GM04504 (cell line): ENCODE data around the gene TMEFF1.

Experiments
- DNase-seq: peaks from one replicate; pipeline ENCODE4 v3.0.0-alpha.2; 2012; ENCODE audit warnings: low read depth

Gene TMEFF1

DNA sequence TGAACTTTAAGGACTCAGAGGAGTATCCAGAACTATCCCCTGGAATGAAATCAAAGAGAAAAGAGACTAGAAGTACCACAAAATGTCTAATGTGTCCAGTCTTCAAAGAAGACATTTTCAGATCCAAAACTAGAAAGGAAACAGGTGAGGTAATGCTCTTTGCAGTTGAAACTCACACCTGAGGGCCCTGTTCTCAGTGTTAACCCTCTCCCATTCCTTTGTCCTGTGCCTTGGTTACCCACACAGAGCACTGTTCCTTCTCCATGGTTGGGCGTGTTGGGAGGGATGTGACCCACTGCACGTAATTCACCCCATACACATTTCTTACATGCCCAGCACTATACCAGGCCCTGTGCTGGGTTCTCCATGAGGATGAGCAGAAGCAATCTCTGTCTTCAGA, 24.7 kb upstream of the TMEFF1 start:
- no peak for DNase-seq

DNA sequence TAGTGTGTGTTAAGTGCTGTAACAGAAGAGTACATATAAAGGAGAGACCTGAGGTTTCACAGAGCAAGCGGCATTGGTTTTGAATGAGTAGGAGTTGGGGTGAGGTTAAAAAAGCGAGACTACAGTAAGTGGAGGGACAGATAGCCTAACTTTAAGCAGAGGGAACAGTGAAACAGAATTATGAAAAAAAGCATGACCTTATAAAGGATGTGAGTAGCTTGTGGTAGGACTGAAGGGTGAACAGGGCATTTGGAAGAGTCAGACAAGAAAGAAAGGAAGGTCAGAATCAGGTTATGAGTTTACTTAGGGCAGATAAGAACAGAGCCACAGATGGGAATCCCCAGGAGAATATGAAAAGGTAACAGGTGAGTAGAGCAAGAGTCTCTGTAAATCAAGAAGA, 23.5 kb upstream of the TMEFF1 start:
- no peak for DNase-seq

DNA sequence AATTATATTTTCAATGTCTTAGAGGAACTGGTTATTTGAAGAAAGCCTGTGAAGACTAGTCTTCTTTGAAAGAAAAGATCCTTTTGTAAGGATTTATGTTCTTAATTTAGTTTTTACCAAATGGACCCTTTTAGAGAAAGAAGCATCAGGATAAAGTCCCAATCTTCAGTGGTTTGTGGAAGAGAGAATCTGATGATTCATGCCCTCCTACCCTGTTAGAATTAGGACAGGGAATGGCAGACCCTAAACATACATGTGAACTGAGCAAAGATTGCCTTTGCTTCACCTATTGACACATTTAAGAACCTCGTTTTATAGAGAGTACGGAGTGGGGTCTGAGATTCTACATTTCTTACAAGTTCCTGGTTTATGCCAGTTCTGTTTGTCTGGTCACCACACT, 20.1 kb upstream of the TMEFF1 start:
- DNase-seq: no peak

DNA sequence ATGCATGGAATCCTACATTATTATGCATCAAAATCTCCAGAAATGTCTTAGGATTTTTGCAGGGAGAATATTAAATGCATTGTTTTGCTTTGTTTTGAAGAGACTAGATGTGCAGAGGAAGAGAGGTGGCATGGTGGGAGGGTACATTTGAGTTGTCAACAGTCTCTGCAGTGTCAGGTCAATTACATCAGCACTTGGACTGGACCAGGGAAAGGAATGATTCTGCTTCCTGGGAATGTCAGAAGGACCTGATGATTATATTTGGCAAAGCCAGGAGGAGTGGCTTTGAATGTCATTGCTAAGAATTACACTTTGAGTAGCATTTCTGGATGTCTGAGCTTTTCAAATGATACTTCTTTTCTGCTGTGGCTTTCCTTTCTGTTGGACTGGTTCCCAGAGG, 17.5 kb upstream of the TMEFF1 start:
- DNase-seq: peak; percentile 35

DNA sequence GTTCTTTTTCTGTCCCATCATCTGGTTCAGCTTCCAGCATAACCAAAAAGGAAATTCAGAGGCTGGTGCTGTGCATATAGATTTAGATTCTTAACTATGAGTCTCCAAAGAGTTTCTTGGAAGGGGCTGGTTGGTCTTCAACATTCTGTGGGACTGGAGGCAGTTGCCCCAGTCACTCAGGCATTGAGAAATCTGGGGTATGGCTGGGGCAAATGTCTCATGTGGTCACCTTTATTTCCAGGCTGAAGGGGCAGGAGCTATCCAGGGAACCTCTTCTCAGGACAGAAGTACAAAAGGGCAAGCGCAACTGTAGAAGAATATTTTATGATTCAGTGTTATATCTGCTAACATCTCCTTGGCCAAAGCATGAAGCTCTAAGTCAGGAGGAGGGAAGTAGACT, 15.4 kb upstream of the TMEFF1 start:
- no peak for DNase-seq

DNA sequence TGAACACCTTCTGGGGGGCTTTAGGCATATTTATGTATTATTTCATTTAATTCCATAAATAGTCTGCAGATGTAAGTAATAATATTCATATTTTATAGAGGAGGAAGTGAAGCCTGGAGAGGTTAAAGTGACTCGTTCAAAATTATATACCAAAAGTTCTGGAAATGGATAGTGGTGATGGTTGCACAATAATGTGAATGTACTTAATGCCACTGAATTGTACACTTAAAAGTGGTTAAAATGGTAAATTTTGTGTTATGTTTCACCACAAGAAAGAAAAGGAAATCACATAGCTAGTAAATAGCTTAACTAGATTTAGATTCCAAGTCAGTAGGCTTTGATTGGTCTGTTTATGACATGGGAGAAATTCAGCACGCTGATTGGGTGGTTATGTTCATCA, 13.0 kb upstream of the TMEFF1 start:
- DNase-seq: no peak

DNA sequence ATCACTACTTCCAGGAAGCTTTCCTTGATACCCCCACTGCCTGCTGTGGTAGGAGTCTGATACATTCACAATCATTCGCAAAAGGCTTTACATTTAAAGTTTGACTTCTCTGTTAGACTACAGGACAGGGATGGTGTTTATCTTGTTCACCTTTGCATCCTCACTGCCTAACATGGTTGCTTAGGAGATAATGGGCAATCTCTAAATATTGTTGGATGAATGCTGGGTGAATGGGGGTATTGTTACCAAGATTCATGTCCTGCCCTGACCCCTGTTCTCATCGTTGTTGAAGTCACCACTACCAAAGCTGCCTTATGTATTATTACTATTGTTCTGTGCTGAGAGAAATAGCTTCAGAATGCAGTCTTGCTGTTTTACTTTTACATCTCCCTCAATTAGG, 7.7 kb upstream of the TMEFF1 start:
- DNase-seq: no peak

DNA sequence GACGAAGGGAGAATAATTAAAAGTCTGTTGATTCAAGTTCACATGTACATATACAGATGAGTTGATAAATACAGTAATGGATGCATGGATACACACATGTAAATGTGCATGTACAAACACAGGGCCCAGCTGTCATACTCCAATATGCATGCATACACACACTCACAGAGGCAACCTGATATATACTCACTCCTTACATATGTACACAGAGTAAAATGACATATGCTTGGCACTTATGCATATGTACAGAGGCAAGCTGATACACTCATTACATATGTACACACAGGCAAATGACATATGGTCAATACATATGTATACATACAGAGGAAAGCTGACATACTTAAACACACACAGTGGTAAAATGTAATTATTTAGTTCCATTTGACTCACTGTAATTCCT, 7.2 kb upstream of the TMEFF1 start:
- DNase-seq: no peak

DNA sequence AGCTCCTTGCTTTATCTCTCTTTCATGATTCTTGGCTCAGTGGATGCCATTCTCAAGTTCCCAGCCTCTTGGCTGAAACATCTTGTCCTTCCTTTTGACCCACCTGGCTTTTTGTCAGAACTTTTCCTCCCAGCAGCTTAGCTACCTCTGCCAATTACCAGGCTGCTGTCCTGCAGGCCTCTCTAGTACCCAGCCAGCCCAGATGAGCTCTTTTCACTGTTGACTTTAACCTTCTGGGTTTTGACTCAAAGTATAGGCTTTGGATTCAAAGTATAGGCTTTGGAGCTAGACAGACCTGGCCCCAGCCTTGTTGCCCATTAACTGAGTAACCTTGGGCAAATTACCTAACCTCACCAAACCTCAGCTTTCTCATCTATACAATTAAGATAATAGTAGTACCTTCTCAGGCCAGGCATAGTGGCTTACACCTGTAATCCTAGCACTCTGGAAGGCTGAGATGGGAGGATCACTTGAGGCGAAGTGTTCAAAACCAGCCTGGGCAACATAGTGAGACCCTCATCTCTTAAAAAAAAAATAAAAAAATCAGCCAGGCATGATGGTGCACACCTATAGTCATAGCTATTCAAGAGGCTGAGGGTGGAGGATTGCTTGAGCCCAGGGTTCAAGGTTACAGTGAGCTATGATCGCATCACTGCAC, 6.6 kb upstream of the TMEFF1 start:
- no peak for DNase-seq

DNA sequence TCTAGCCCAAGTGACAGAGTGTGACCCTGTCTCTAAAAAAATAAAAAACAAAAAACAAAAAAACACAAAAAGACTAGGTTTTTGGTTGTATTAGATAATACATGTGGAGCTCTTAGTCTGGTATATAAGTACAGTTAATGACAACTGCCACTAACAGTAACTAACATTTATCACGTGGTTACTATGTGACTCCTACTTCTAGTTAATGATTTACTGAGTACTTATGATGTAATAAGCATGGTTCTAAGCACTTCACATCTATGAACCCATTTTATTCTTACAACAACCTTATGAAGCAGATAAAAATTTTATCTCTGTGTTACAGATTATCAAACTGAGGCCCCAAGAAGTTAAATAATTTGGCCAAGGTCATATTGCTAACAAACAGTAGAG, 6.1 kb upstream of the TMEFF1 start:
- no peak for DNase-seq

DNA sequence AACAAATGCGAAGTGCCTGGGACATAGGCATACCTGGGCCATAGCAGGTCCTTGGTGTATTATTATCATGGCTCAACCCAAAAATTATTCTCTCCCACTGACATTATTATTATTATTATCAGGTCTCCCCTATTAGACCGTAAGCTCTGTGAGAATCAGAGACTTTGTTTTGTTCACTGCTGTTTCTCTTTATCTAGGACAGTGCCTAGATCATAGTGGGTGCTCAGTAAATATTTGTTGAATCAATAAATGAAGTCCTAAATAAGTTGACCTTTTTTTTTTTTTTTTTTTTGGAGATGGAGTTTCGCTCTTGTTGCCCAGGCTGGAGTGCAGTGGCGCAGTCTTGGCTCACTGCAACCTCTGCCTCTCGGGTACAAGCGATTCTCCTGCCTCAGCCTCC, 4.9 kb upstream of the TMEFF1 start:
- no peak for DNase-seq

DNA sequence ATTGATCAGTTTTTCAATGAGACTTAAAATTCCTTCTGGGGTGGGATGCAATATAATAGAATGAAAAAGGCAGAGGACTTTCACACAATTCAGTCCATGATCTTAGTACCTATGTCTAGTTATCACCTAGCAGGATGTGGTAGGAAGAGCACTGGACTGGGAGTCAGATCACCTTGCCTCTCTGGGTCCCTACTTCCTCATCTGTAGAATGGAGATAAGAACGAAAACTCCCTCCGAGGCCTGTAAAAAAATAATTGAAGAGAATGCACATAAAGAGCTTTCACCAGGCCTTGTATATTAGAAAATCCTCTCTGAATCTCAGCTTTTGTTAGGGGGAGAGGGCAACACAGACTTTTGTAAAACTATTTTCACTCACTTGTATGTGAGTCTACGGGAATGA, 681 bp upstream of the TMEFF1 start:
- no peak for DNase-seq

DNA sequence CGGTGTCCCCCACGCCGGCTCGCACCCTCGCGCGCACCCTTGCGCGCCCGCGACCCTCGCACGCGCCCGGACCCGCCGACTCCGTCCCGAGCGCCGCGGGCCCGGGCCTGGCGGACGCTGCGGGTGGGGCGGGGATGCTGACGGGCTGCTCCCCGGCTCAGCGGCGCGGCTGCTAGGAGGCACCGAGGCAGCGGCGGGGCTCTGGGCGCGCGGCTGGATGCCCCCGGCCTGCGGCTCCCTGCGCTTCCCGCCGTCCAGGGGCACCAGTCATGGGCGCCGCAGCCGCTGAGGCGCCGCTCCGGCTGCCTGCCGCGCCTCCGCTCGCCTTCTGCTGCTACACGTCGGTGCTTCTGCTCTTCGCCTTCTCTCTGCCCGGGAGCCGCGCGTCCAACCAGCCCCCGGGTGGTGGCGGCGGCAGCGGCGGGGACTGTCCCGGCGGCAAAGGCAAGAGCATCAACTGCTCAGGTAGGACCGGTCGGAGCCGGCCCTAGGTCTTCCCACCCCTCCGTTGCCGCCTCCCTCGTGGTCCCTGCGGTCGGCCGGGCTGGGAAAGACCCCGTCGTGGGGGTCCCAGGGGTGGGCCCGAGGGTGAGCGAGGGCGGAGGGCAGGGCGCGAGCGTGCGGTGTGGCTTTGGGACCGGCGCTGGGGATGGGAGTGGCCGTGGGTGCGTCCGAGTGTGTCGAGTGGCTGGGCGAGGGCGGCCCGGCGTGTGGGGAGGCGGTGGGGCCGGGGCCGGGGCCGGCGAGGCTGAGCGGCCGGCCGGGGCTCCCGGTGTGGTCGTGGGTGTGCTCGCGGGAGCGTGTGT, 530 bp downstream of the TMEFF1 start:
- DNase-seq: no peak

DNA sequence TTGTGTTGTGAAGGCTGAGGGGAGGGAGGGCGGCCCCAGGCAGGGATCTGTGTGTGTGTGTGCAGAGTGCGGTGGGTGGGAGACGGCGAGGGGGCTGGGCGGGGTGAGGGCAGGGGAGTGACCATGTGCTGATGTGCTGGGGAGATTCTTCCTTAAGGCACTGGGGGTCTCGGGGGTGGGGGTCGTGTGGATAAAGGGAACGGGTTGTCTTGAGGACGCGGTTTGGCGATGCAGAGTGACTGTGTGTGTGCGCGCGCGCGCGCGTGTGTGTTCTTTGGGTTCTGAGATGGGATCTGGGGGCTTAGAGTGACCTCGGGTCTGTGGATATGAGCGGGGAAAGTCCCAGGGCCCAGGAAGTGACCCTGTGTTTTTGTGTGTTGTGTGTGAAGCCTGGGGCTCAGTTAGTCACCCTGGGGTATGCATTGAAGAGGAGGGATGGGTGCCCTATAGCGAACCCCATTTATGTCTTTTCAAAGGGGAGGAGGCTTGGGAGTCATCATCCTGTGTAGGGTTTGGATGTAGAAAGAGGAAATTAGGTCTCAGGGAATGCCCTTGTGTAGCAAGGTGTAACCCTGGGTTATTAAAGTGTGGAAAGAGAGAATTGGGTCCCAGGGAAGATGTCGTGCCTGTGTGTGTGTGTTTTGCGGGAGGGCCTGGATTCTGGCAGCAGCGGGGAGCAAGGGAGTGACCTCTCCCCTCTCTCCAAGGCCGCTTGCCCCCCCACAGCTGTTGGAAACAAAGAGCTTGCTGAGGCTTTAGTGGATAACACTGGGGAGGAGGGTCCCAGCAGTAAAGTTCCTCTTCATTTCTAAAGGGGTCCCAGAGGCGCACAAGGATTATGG, 1.4 kb downstream of the TMEFF1 start:
- DNase-seq: no peak

DNA sequence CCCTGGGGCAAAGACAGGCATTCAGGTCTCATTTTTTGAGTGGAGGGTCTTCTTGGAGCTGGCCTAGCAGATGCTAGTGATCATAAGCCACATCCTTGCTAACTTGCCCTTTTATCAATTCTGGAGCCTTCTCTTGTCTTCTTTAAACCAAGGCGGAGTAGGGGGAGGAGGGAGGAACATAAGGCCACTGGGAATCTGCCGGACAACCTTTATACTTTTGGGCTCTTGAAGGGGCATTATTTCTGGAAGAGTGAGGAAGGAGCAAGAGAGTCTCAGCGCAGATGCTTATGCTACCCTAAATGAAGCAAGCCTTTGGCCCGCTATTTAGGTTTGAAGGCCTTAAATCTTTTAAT, 2.0 kb downstream of the TMEFF1 start:
- DNase-seq: no peak

DNA sequence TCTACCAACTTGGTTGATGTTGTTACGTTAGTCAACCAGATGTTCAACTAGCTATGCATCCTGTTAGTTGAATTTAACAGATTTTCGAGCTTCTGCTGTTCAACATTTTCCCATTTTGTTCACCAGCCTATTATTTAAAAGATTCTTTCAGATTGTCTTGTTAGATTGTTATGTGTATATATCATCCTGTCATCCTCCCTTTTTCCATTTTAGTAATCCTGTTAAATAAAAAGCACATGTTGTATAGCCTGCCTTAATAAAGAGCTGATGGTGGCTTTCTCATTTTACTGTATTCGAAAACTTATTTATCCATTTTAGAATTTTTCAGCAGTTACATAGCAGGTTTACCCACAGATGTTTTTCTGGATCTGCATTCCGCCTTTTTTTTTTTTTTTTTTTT, 4.3 kb downstream of the TMEFF1 start:
- DNase-seq: no peak

DNA sequence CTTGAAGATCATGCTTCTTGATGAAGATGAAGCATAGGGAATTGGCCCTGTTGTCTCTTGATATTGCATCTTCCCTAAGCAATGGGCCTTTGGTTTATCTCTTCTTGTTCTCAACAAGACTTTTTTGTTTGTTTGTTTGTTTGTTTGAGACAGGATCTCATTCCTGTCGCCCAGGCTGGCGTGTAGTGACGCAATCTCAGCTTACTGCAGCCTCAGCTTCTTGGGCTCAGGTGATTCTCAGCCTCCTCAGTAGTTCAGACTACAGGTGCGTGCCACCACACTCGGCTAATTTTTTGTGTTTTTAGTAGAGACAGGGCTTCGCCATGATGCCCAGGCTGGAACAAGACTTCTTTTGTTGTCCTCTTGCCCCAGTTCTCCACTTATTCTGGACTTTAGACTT, 5.2 kb downstream of the TMEFF1 start:
- DNase-seq: no peak

DNA sequence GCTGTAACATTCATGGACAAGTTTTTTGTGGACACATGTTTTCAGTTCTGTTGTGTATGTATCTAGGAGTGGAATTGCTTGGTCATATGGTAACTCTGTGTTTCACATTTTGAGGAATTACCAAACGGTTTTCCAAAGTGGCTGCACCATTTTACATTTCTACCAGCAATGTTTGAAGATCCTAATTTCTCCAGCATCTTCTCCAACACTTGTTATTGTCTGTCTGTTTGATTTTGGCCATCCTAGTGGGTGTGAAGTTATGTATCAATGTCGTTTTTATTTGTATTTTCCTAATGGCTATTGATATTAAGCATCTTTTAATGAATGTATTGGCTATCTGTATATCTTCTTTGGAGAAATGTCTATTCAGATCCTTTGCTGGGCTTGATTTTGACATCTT, 6.9 kb downstream of the TMEFF1 start:
- no peak for DNase-seq

DNA sequence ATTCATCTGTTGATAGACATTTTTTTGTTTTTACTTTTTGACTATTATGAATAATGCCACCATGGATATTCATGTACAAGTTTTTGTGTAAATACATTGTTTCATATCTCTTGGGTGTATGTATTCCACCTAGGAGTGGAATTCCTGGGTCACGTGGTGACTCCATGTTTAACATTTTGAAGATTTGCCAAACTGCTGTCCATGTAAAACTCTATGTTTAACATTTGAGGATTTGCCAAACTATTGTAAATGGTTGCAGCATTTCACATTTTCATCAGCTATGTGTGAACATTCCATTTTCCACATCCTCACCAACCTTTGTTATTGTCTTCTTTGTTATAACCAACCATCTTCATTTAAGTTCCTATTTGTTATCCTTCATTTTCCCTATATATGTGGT, 12.2 kb downstream of the TMEFF1 start:
- DNase-seq: no peak

DNA sequence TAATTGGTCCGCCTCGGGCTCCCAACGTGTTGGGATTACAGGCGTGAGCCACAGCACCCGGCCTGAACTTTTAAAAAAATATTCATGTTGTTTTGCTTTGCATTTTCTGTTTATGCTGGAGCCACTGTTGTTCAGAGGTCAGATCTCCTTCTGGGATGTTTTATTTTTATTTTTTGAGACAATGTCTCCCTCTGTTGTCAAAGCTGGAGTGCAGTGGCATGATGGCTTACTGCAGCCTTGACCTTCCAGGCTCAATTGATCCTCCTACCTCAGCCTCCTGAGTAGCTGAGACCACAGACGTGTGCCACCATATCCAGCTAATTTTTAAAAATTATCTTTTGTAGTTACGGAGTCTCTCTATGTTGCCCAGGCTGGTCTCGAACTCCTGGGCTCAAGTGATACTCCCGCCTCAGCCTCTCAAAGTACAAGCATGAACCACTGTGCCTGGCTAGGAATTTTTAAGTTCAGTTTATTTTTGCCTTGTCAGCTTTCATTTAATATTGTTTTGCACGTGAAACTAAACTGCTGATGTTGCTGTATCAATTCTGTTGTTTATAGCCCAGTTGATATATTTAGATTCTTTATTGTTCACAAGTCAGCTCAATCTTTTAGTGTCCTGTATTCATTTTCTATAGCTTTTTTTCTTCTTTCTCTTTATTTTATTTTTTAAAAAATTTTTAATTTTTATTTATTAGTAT, 13.7 kb downstream of the TMEFF1 start:
- no peak for DNase-seq

DNA sequence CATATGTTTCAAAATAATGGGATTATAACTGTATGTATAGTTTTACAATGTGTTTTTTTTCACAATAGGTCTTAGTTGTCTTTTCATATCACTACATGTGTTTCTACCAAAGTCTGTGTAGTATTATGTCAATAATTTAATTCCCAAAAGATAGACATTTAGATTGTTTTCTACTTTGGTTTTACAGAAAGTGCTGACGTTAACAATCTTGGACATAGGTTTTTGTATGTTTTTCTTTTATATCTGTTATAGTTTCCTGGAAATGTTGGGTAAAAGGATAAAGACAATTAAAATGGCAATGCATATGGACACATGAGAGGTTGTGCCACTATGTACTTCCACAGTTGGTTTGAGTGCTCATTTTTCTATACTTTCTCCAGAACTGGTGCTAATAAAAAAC, 15.2 kb downstream of the TMEFF1 start:
- DNase-seq: no peak

DNA sequence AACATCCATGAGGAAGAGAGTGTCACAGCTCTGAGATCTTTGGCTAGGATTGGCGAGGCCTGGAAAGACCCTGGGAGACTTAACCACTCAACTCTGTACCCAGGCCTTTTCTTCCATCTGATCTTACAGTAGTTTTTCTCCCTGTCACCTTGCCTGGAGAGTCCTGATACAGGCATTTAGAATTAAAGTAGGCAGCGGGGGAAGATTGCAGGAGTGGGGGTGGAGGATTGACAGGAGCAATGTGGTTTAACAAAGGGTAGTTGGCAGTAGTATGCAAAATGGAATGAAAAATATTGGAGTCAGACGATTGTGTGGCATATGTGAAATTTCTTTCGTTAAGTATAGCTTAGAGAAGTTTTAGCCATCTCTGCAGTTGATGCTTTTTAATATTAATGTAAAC, 16.9 kb downstream of the TMEFF1 start:
- DNase-seq: no peak

DNA sequence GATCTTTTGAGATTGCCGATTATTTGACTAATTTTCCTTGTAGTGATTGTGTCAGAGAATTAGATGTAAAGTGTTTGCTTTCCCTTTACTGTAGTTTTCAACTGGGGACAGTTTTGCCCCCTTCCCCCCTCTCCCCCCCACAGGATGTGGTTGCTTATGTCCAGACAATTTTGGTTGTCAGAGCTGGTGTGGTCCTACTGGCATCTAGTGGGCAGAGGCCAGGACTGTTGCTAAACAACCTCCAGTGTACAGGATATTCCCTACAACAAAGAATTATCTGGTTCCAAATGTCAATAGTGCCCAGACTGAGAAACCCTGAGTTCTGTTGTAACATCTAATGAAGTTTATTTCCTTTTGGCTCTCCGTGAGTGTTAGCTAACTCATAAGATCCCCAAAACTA, 20.0 kb downstream of the TMEFF1 start:
- DNase-seq: no peak
